ENCODE data around the gene DOK3. TPM values are rescaled to one million over a fixed set of nuclear protein-coding genes. Genes with fewer than 3 reads are reported as not detected.

Gene DOK3
- total RNA-seq, 1 experiment from 2014 or later, result 16.4 TPM

- no peak overlapping the region for H3K23ac ChIP-seq (ENCODE audit: insufficient read length, low read depth, low read length)
- H3T11ph ChIP-seq (ENCODE audit: low read length), result no peak overlapping the region
- no peak overlapping the region for H4K5ac ChIP-seq (ENCODE audit: insufficient read length, low read depth, low read length)
- peaks cover 2% of the 10 kb centered on the region; the same call in 1 of the 2 replicates for H3K79me2 ChIP-seq (ENCODE audit: insufficient read depth, low read length)
- Mint-ChIP-seq H3K9me3 (no peaks in the 10 kb centered on the region), H3K27me3 (ENCODE audit: low read depth) (no peaks in the 10 kb centered on the region), H3K36me3 (ENCODE audit: insufficient read depth in 1 of 3, low read depth in 3 of 3) (peaks cover 21 to 57% (median 56%) of the 10 kb centered on the region in 3 experiments; a peak in 6 of 7 replicates), H3K4me3 (no peak overlapping the region), H3K4me1 (no peaks in the 10 kb centered on the region), H3K27ac (peak overlapping the region in 1 of 3 experiments; percentile 13; a peak in 2 of 7 replicates)
- H3K9ac ChIP-seq (ENCODE audit: extremely low read depth, insufficient read length, low read length), result no peak overlapping the region
- no peaks in the 10 kb centered on the region for H3K23me2 ChIP-seq (ENCODE audit: insufficient read length, low read depth, low read length, poor library complexity, severe bottlenecking)
- H3K79me1 ChIP-seq (ENCODE audit: insufficient read depth, low read depth, low read length, poor library complexity, severe bottlenecking), result peaks cover 3% of the 10 kb centered on the region
- no peak overlapping the region for H2BK120ac ChIP-seq (ENCODE audit: low read depth, low read length, poor library complexity, severe bottlenecking)
- no peak overlapping the region for H2BK5ac ChIP-seq (ENCODE audit: insufficient read length, low read length)
- no peak for TF ChIP-seq CTCF (conservative IDR thresholded peaks at IDR 0.05)
- no peak overlapping the region for H2AK5ac ChIP-seq (ENCODE audit: insufficient read length, low read length)
- H3K4me2 ChIP-seq (ENCODE audit: insufficient read depth, insufficient read length, low read length), result no peak overlapping the region
- no peaks in the 10 kb centered on the region for H4K20me1 ChIP-seq (ENCODE audit: control insufficient read depth, insufficient read depth, insufficient read length)
- H3K4ac ChIP-seq (ENCODE audit: low read depth, low read length), result no peak overlapping the region
- no peaks in the 10 kb centered on the region for H3K27me3 ChIP-seq (ENCODE audit: insufficient read depth, low read length)
- no peak overlapping the region for H4K8ac ChIP-seq (replicated peaks; ENCODE audit: insufficient read length, low read depth, low read length)
- no peak overlapping the region for H3K56ac ChIP-seq (ENCODE audit: insufficient read length, low read depth, low read length)
- no peak overlapping the region for H2BK15ac ChIP-seq (ENCODE audit: low read depth, low read length)
- H4K91ac ChIP-seq (ENCODE audit: insufficient read length, low read depth, low read length), result no peak overlapping the region
- H2BK20ac ChIP-seq (ENCODE audit: low read depth, low read length, poor library complexity, severe bottlenecking), result no peak overlapping the region
- H3K27ac ChIP-seq (ENCODE audit: insufficient read length, low read depth, low read length), result no peak overlapping the region
- H3K18ac ChIP-seq (ENCODE audit: insufficient read length, low read depth, low read length), result no peak overlapping the region
- H3K14ac ChIP-seq (ENCODE audit: insufficient read depth, low read length), result no peak overlapping the region
- no peak overlapping the region for H2AFZ ChIP-seq (ENCODE audit: low read length)
- no CpG with 5 or more reads among the region's 15 CpGs for WGBS (ENCODE audit: extremely low coverage, insufficient read length, low lambda C conversion rate)
- no peaks in the 10 kb centered on the region for H3K9me3 ChIP-seq (ENCODE audit: control insufficient read depth, low read depth, low read length)
- H3K4me1 ChIP-seq (ENCODE audit: insufficient read depth, low read length), result no peaks in the 10 kb centered on the region
- H2BK12ac ChIP-seq (ENCODE audit: insufficient read length, low read depth, low read length), result no peak overlapping the region
- DNase-seq, result no peak
Measured at GRCh38 chr5:177537389-177538361, 28.0 kb upstream of the DOK3 start.
